ENCODE data around the gene CCDC8. TPM values are rescaled to one million over a fixed set of nuclear protein-coding genes. Genes with fewer than 3 reads are reported as not detected.
A peak's percentile ranks its signal among the peaks of the same experiment; 100 is the strongest.

Gene CCDC8
- total and polyA plus RNA-seq, 3 donors from 2014 or later = 20.1 to 33.8 (median 23.3) TPM

DNA sequence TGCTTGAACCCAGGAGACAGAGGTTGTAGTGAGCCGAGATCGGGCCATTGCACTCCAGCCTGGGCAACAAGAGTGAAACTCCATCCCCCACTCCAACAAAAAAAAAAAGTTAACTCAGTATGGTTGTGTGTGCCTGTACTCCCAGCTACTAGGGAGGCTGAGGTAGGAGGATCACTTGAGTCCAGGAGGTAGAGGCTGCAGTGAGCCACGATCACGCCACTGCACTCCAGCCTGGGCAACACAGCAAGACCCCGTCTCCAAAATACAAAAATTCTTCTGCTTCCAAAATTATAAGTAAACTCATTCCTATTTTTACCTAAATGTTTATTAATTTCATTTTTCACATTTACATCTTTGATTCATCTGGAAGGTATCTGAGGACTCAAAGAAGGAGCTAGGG is 43.6 kb upstream of the CCDC8 start:
- no peak for DNase-seq
- Histone ChIP-seq H3K27me3 (no peaks in the 10 kb centered on the region), H3K4me1 (no peaks in the 10 kb centered on the region), H3K9me3 (no peaks in the 10 kb centered on the region), H3K4me3 (no peak overlapping the region), H3K36me3 (ENCODE audit: low read depth, missing control alignments) (no peaks in the 10 kb centered on the region), H3K27ac (no peak overlapping the region)
- TF ChIP-seq CTCF (IDR thresholded peaks at IDR 0.05) (no peak), POLR2A (IDR thresholded peaks at IDR 0.05) (no peak)
- intact Hi-C loops (cut with DNase I; ENCODE audit: low total_unique reads) = no loop called here
- 96 to 97% methylated on average over 5 of the region's 5 CpGs for WGBS, 2 donors

- H3K4me3 ChIP-seq = no peak overlapping the region
- H3K27ac ChIP-seq = no peak overlapping the region
- H3K4me1 ChIP-seq = no peaks in the 10 kb centered on the region
- intact Hi-C loops (cut with DNase I; ENCODE audit: low total_unique reads) = no loop called here
- no peak for TF ChIP-seq CTCF (IDR thresholded peaks at IDR 0.05)
- TF ChIP-seq POLR2A (IDR thresholded peaks at IDR 0.05) = no peak
- H3K9me3 ChIP-seq = no peaks in the 10 kb centered on the region
- H3K27me3 ChIP-seq = no peaks in the 10 kb centered on the region
- DNase-seq = no peak
- H3K36me3 ChIP-seq (ENCODE audit: low read depth, missing control alignments) = no peaks in the 10 kb centered on the region
- 49 to 67% methylated on average over 3 of the region's 3 CpGs for WGBS, 2 donors
Observed at GRCh38 chr19:46454244-46454643, 40.9 kb upstream of the CCDC8 start.

DNA sequence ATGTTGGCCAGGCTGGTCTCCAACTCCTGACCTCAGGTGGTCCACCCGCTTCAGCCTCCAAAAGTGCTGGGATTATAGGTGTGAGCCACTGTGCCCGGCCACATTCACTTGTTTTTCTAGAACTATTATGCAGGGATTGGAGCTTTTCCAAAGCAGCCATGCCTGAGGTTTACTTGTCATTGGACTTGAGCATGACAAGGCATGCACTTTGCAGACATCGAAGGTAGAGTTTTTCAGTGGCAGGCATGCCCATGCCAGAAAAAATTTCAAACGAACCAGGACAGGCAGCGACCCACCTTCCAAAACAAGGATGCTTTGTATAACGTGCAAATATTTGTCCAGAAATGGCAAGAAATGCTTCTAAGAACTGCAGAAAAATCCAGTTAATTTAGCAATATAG is 40.3 kb upstream of the CCDC8 start:
- WGBS, 2 donors = 80 to 85% methylated on average over 5 to 6 of the region's 6 CpGs
- intact Hi-C loops (cut with DNase I; ENCODE audit: low total_unique reads) = no loop called here
- no peak overlapping the region for H3K27ac ChIP-seq
- DNase-seq = no peak
- H3K9me3 ChIP-seq = no peaks in the 10 kb centered on the region
- H3K36me3 ChIP-seq (ENCODE audit: low read depth, missing control alignments) = no peaks in the 10 kb centered on the region
- H3K27me3 ChIP-seq = no peaks in the 10 kb centered on the region
- TF ChIP-seq CTCF (IDR thresholded peaks at IDR 0.05) (no peak), POLR2A (IDR thresholded peaks at IDR 0.05) (no peak)
- H3K4me1 ChIP-seq = no peaks in the 10 kb centered on the region
- no peak overlapping the region for H3K4me3 ChIP-seq

DNA sequence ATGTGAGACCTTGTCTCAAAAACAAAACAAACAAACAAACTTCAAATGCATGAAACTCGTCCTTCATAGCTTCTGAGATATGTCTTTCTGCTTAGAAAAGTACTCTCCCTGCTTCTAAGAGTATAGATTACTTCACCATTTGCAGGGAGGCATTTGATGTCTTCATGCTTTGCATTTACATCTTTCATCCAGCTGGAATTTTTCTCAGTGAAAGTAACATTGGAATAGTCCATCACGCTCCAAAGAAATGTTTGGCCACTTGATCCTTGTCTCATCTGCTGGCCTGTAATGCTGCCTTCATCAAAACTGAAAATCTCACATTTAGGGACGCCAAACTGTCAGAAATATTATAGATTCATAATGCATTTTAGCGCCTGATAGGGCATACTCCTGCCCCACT is 38.8 kb upstream of the CCDC8 start:
- DNase-seq = no peak
- no peak overlapping the region for H3K27ac ChIP-seq
- WGBS, 2 donors = 47 to 56% methylated on average over 4 of the region's 4 CpGs
- no peaks in the 10 kb centered on the region for H3K36me3 ChIP-seq (ENCODE audit: low read depth, missing control alignments)
- H3K9me3 ChIP-seq = no peaks in the 10 kb centered on the region
- H3K27me3 ChIP-seq = no peaks in the 10 kb centered on the region
- peaks cover 9% of the 10 kb centered on the region for H3K4me1 ChIP-seq
- no peak overlapping the region for H3K4me3 ChIP-seq
- intact Hi-C loops (cut with DNase I; ENCODE audit: low total_unique reads) = no loop called here
- TF ChIP-seq POLR2A (IDR thresholded peaks at IDR 0.05) = no peak
- no peak for TF ChIP-seq CTCF (IDR thresholded peaks at IDR 0.05)

DNA sequence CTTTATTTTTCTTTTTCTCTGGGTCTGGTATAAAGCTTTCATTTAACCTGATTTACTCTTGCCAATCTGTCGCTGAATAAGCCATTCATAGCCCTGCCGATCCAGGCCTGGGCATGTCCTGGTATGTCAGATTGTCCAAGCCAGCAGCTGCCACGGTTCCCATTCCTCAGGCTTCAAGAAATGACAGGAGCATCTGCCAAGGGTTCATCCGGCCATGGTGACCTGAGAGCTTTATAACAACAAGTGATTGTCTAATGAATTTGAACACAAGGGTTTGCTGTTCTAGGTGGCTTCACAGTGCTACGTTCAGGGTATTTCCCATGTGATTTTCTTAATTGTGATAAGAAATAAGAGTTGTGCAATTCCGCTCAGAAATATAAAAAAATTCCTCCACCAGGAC is 38.0 kb upstream of the CCDC8 start:
- H3K27ac ChIP-seq = peak overlapping the region in 1 of 2 donors; percentile 45
- intact Hi-C loops (cut with DNase I; ENCODE audit: low total_unique reads) = no loop called here
- no peak overlapping the region for H3K4me3 ChIP-seq
- no peaks in the 10 kb centered on the region for H3K36me3 ChIP-seq (ENCODE audit: low read depth, missing control alignments)
- no peak for DNase-seq
- no peaks in the 10 kb centered on the region for H3K9me3 ChIP-seq
- peaks cover 11% of the 10 kb centered on the region for H3K4me1 ChIP-seq
- WGBS, 2 donors = 45 to 58% methylated on average over 6 of the region's 6 CpGs
- TF ChIP-seq CTCF (IDR thresholded peaks at IDR 0.05) = no peak
- no peak for TF ChIP-seq POLR2A (IDR thresholded peaks at IDR 0.05)
- no peaks in the 10 kb centered on the region for H3K27me3 ChIP-seq
